ENCODE results near the gene FMR1.

FMR1 gene

GRCh38 chrX:147962476-147962875, 50.8 kb downstream of the FMR1 start:
- Histone ChIP-seq H3K4me2 (ENCODE audit: low read depth, low read length, poor library complexity, severe bottlenecking) (no peak overlapping the region), H3K27me3 (ENCODE audit: low read length) (no peaks in the 10 kb centered on the region), H3K9me2 (replicated peaks; ENCODE audit: insufficient read depth, low read length) (no peaks in the 10 kb centered on the region), H3K27ac (ENCODE audit: low read depth, low read length) (no peak overlapping the region), H3K9me3 (ENCODE audit: insufficient read depth, low read length) (no peaks in the 10 kb centered on the region), H4K20me1 (ENCODE audit: low read depth, low read length) (no peaks in the 10 kb centered on the region), H3K79me2 (ENCODE audit: insufficient read depth, low read length) (no peaks in the 10 kb centered on the region), H3K9ac (ENCODE audit: low read length) (no peak overlapping the region), H3F3A (ENCODE audit: insufficient read depth) (no peaks in the 10 kb centered on the region), H3K4me3 (ENCODE audit: insufficient read depth, low read length, poor library complexity, severe bottlenecking) (no peak overlapping the region), H3K36me3 (ENCODE audit: low read length) (no peaks in the 10 kb centered on the region), H2AFZ (ENCODE audit: low read depth, low read length, severe bottlenecking) (no peak overlapping the region)
- TF ChIP-seq CTCF (IDR thresholded peaks at IDR 0.05; ENCODE audit: insufficient read depth, low read length, poor library complexity, severe bottlenecking) (no peak), EZH2phosphoT487 (conservative IDR thresholded peaks at IDR 0.05; ENCODE audit: low read length) (no peak)

- Histone ChIP-seq H3K27me3 (ENCODE audit: low read length) (no peaks in the 10 kb centered on the region), H3K79me2 (ENCODE audit: insufficient read depth, low read length) (no peaks in the 10 kb centered on the region), H2AFZ (ENCODE audit: low read depth, low read length, severe bottlenecking) (no peak overlapping the region), H3K9ac (ENCODE audit: low read length) (no peak overlapping the region), H3K9me2 (replicated peaks; ENCODE audit: insufficient read depth, low read length) (no peaks in the 10 kb centered on the region), H3K4me3 (ENCODE audit: insufficient read depth, low read length, poor library complexity, severe bottlenecking) (no peak overlapping the region), H3K36me3 (ENCODE audit: low read length) (no peaks in the 10 kb centered on the region), H3K9me3 (ENCODE audit: insufficient read depth, low read length) (no peaks in the 10 kb centered on the region), H4K20me1 (ENCODE audit: low read depth, low read length) (no peaks in the 10 kb centered on the region), H3K27ac (ENCODE audit: low read depth, low read length) (no peak overlapping the region), H3K4me2 (ENCODE audit: low read depth, low read length, poor library complexity, severe bottlenecking) (no peak overlapping the region), H3F3A (ENCODE audit: insufficient read depth) (no peaks in the 10 kb centered on the region)
- TF ChIP-seq EZH2phosphoT487 (conservative IDR thresholded peaks at IDR 0.05; ENCODE audit: low read length) = no peak
Observed at GRCh38 chrX:147978931-147979330, 67.2 kb downstream of the FMR1 start.

- no peak within 1 kb of the TSS for H2AFZ ChIP-seq (ENCODE audit: low read depth, low read length, severe bottlenecking)
Observed at GRCh38 chrX:147981038-147981752, 69.5 kb downstream of the FMR1 start, which contains the start of gene FMR1NB. Gene FMR1NB, plus strand, starts transcription at chrX:147981337. Its CDS starts 66 bp downstream, at chrX:147981403.

More at GRCh38 chrX:147981038-147981752, 69.5 kb downstream of the FMR1 start, which contains the start of gene FMR1NB:
- no peaks in the 10 kb centered on the region for H3K9me2 ChIP-seq (replicated peaks; ENCODE audit: insufficient read depth, low read length)
- H4K20me1 ChIP-seq (ENCODE audit: low read depth, low read length) = no peaks in the 10 kb centered on the region
- H3K36me3 ChIP-seq (ENCODE audit: low read length) = no peaks in the 10 kb centered on the region
- H3K4me3 ChIP-seq (ENCODE audit: insufficient read depth, low read length, poor library complexity, severe bottlenecking) = no peak within 1 kb of the TSS
- H3F3A ChIP-seq (ENCODE audit: insufficient read depth) = no peaks in the 10 kb centered on the region
- no peak within 1 kb of the TSS for H3K27ac ChIP-seq (ENCODE audit: low read depth, low read length)
- TF ChIP-seq CTCF (IDR thresholded peaks at IDR 0.05; ENCODE audit: insufficient read depth, low read length, poor library complexity, severe bottlenecking) (no peak), EZH2phosphoT487 (conservative IDR thresholded peaks at IDR 0.05; ENCODE audit: low read length) (no peak)
- no peaks in the 10 kb centered on the region for H3K9me3 ChIP-seq (ENCODE audit: insufficient read depth, low read length)
- H3K79me2 ChIP-seq (ENCODE audit: insufficient read depth, low read length) = no peaks in the 10 kb centered on the region
- no peak within 1 kb of the TSS for H3K4me2 ChIP-seq (ENCODE audit: low read depth, low read length, poor library complexity, severe bottlenecking)
- H3K9ac ChIP-seq (ENCODE audit: low read length) = no peak within 1 kb of the TSS
- H3K27me3 ChIP-seq (ENCODE audit: low read length) = no peaks in the 10 kb centered on the region

Data from SU-DHL-6 (cell line).